Caco-2 (cell line): ENCODE measurements around the gene GGACT. TPM values are rescaled to one million over a fixed set of nuclear protein-coding genes. Genes with fewer than 3 reads are reported as not detected.

ENCODE experiments used
- BruUV-seq: library from RNA; stranded (reverse); fragments of 400-500 nt; replicated peaks from 2 replicates; lab custom pipeline; 2021; lab: Mats Ljungman, UMichigan
- CTCF ChIA-PET: fragments of 300-600 bp; sonication (Branson Sonifier 250); formaldehyde crosslinking; loops from one replicate; lab custom pipeline; 2022; ENCODE audit warnings: antibody characterized with exemption; lab: Charles Lee
- POLR2A ChIA-PET: fragments of 300-600 bp; sonication (Branson Sonifier 250); formaldehyde crosslinking; loops from one replicate; lab custom pipeline; 2022; ENCODE audit warnings: antibody characterized with exemption; lab: Charles Lee
- DNase-seq, 2 experiments: peaks; one replicate each; pipeline versions ENCODE4 v3.0.0 to v3.0.0-alpha.2; 2020 to 2022
- H3K27me3 ChIP-seq: replicated peaks from 2 replicates; pipeline ENCODE4 v1.6.0; 2011; ENCODE audit warnings: low read length; ENCODE audit not compliant: control insufficient read depth, insufficient read depth
- H3K36me3 ChIP-seq: 2 replicates; pipeline ENCODE4 v1.5.1; 2011; ENCODE audit warnings: low read length; ENCODE audit not compliant: control insufficient read depth, insufficient read depth
- H3K4me1 ChIP-seq: fragments of 250-450 bp; sonication (Bioruptor Pico); 2 replicates; pipeline ENCODE4 v1.5.1; 2020; ENCODE audit warnings: mild to moderate bottlenecking
- H3K4me3 ChIP-seq: 2 replicates; pipeline ENCODE4 v1.5.1; 2011; ENCODE audit warnings: low read depth, mild to moderate bottlenecking, control low read depth, low read length
- H3K9me3 ChIP-seq: fragments of 250-450 bp; sonication (Bioruptor Pico); 2 replicates; pipeline ENCODE4 v1.5.1; 2020; ENCODE audit warnings: mild to moderate bottlenecking, moderate library complexity
- H3K27ac Mint-ChIP-seq: one replicate; pipeline ENCODE4 v1.8.0; 2022; ENCODE audit warnings: mixed read lengths; ENCODE audit not compliant: unreplicated experiment
- H3K27me3 Mint-ChIP-seq: one replicate; pipeline ENCODE4 v1.8.0; 2022; ENCODE audit warnings: mixed read lengths; ENCODE audit not compliant: insufficient read depth, unreplicated experiment
- H3K36me3 Mint-ChIP-seq: one replicate; pipeline ENCODE4 v1.8.0; 2022; ENCODE audit warnings: mild to moderate bottlenecking, mixed read lengths; ENCODE audit not compliant: insufficient read depth, unreplicated experiment
- H3K4me1 Mint-ChIP-seq: one replicate; pipeline ENCODE4 v1.8.0; 2022; ENCODE audit warnings: low read depth, mixed read lengths; ENCODE audit not compliant: unreplicated experiment
- H3K4me3 Mint-ChIP-seq: one replicate; pipeline ENCODE4 v1.8.0; 2022; ENCODE audit warnings: mild to moderate bottlenecking, moderate library complexity, mixed read lengths; ENCODE audit not compliant: unreplicated experiment
- H3K9me3 Mint-ChIP-seq: one replicate; pipeline ENCODE4 v1.8.0; 2022; ENCODE audit warnings: mixed read lengths; ENCODE audit not compliant: unreplicated experiment
- CTCF ChIP-seq, 2 experiments: fragments of 200-600 bp in 1 of 2; IDR thresholded peaks; 1 replicate in 1 of 2; 2 replicates in 1 of 2; pipeline versions ENCODE4 v1.5.1 to v1.8.0; 2011 to 2022; ENCODE audit warnings: antibody characterized with exemption in 1 of 2, control low read depth in 1 of 2, inconsistent platforms in 1 of 2, low read depth in 1 of 2, low read length in 1 of 2, mild to moderate bottlenecking in 1 of 2, moderate library complexity in 1 of 2; ENCODE audit not compliant: insufficient read depth in 1 of 2, severe bottlenecking in 1 of 2, unreplicated experiment in 1 of 2
- intact Hi-C: fragments of 100-400 bp; cut with micrococcal nuclease; formaldehyde crosslinking; loops from one replicate; pipeline ENCODE4 v1.10.0; 2022; ENCODE audit not compliant: unreplicated experiment
- total RNA-seq: library from RNA; stranded (reverse); gene quantifications from 2 replicates; pipeline ENCODE4 v1.2.3, GENCODE V29; 2022

The GGACT gene
- total RNA-seq, 1 experiment from 2014 or later = 3.6 TPM

- Histone ChIP-seq H3K27me3 (no peaks in the 10 kb centered on the region), H3K4me3 (no peak overlapping the region), H3K36me3 (no peaks in the 10 kb centered on the region), H3K9me3 (no peaks in the 10 kb centered on the region), H3K4me1 (no peaks in the 10 kb centered on the region)
- Mint-ChIP-seq H3K27ac (no peak overlapping the region), H3K36me3 (peaks cover 5% of the 10 kb centered on the region), H3K27me3 (no peaks in the 10 kb centered on the region), H3K4me3 (no peak overlapping the region), H3K4me1 (no peaks in the 10 kb centered on the region), H3K9me3 (no peaks in the 10 kb centered on the region)
- TF ChIP-seq CTCF (IDR thresholded peaks at IDR 0.05; ENCODE audit: insufficient read depth in 1 of 2, low read depth in 1 of 2, low read length in 1 of 2, severe bottlenecking in 1 of 2, unreplicated experiment in 1 of 2) = no peak
- intact Hi-C loops = no loop called here
- POLR2A ChIA-PET = no interaction called here
- BruUV-seq = no TSS peak
- CTCF ChIA-PET = no interaction called here
- DNase-seq = no peak
Observed at GRCh38 chr13:100506154-100506553, 82.4 kb downstream of the GGACT start.

DNA sequence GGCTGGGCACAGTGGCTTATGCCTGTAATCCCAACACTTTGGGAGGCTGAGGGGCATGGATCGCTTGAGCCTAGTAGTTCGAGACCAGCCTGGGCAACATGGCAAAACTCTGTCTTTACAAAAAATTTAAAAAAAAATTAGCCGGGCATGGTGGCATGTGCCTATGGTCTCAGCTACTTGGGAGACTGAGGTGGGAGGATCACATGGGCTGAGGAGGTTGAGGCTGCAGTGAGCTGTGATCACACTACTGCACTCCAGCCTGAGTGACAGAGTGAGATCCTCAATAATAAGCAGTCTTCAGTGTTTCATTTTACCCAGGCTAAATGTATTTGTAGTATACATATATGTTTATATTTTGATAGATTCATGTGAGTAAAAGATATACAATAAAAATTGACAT is 85.0 kb downstream of the GGACT start:
- DNase-seq = no peak
- no peaks in the 10 kb centered on the region for H3K27me3 ChIP-seq
- no peaks in the 10 kb centered on the region for H3K4me1 ChIP-seq
- H3K36me3 ChIP-seq = no peaks in the 10 kb centered on the region
- H3K9me3 Mint-ChIP-seq = no peaks in the 10 kb centered on the region
- no peaks in the 10 kb centered on the region for H3K9me3 ChIP-seq
- ChIA-PET CTCF (no interaction called here), POLR2A (no interaction called here)
- H3K4me3 ChIP-seq = no peak overlapping the region
- H3K27me3 Mint-ChIP-seq = no peaks in the 10 kb centered on the region
- intact Hi-C loops = no loop called here
- H3K36me3 Mint-ChIP-seq = no peaks in the 10 kb centered on the region
- H3K27ac Mint-ChIP-seq = no peak overlapping the region
- H3K4me1 Mint-ChIP-seq = no peaks in the 10 kb centered on the region
- no peak for TF ChIP-seq CTCF (IDR thresholded peaks at IDR 0.05; ENCODE audit: insufficient read depth in 1 of 2, low read depth in 1 of 2, low read length in 1 of 2, severe bottlenecking in 1 of 2, unreplicated experiment in 1 of 2)
- no TSS peak for BruUV-seq
- no peak overlapping the region for H3K4me3 Mint-ChIP-seq

GRCh38 chr13:100502446-100502845 is 86.1 kb downstream of the GGACT start:
- no peaks in the 10 kb centered on the region for H3K4me1 ChIP-seq
- DNase-seq = no peak
- ChIA-PET POLR2A (no interaction called here), CTCF (no interaction called here)
- no peak overlapping the region for H3K4me3 ChIP-seq
- H3K9me3 ChIP-seq = no peaks in the 10 kb centered on the region
- H3K36me3 Mint-ChIP-seq = no peaks in the 10 kb centered on the region
- intact Hi-C loops = no loop called here
- no peaks in the 10 kb centered on the region for H3K27me3 ChIP-seq
- H3K9me3 Mint-ChIP-seq = no peaks in the 10 kb centered on the region
- no peak overlapping the region for H3K27ac Mint-ChIP-seq
- H3K36me3 ChIP-seq = no peaks in the 10 kb centered on the region
- H3K27me3 Mint-ChIP-seq = no peaks in the 10 kb centered on the region
- no peak for TF ChIP-seq CTCF (IDR thresholded peaks at IDR 0.05; ENCODE audit: insufficient read depth in 1 of 2, low read depth in 1 of 2, low read length in 1 of 2, severe bottlenecking in 1 of 2, unreplicated experiment in 1 of 2)
- H3K4me1 Mint-ChIP-seq = no peaks in the 10 kb centered on the region
- H3K4me3 Mint-ChIP-seq = no peak overlapping the region
- BruUV-seq = no TSS peak
